A673 (cell line): ENCODE data around the gene SLC9A2. TPM values are rescaled to one million over a fixed set of nuclear protein-coding genes. Genes with fewer than 3 reads are reported as not detected.

Source experiments
- BruUV-seq: library from RNA; stranded (reverse); fragments of 400-500 nt; replicated peaks from 2 replicates; lab custom pipeline; 2021; lab: Mats Ljungman, UMichigan
- CTCF ChIA-PET: fragments of 300-600 bp; sonication (Branson Sonifier 250); formaldehyde crosslinking; loops from one replicate; lab custom pipeline; 2022; ENCODE audit warnings: antibody characterized with exemption; lab: Charles Lee
- POLR2A ChIA-PET: fragments of 300-600 bp; sonication (Branson Sonifier 250); formaldehyde crosslinking; loops from one replicate; lab custom pipeline; 2022; ENCODE audit warnings: antibody characterized with exemption; ENCODE audit not compliant: low non-redundant PET; lab: Charles Lee
- DNase-seq: peaks from one replicate; pipeline ENCODE4 v3.0.0-alpha.2; 2015; ENCODE audit warnings: low spot score
- H3K27ac ChIP-seq: fragments of 200-600 bp; sonication (generic); 2 replicates; pipeline ENCODE4 v1.5.1; 2016; ENCODE audit warnings: mixed run types, low read depth, mild to moderate bottlenecking, mixed read lengths, antibody characterized with exemption, low read length; ENCODE audit not compliant: poor library complexity, severe bottlenecking
- H3K27me3 ChIP-seq: fragments of 200-600 bp; sonication (generic); replicated peaks from 2 replicates; pipeline ENCODE4 v1.6.1; 2017; ENCODE audit warnings: mixed run types, low read depth, mild to moderate bottlenecking, mixed read lengths, antibody characterized with exemption, low read length; ENCODE audit not compliant: insufficient read depth, poor library complexity
- H3K36me3 ChIP-seq: fragments of 200-600 bp; sonication (generic); 2 replicates; pipeline ENCODE4 v1.6.1; 2016; ENCODE audit warnings: mixed run types, mild to moderate bottlenecking, mixed read lengths, antibody characterized with exemption, low read length; ENCODE audit not compliant: insufficient read depth, poor library complexity, severe bottlenecking
- H3K4me1 ChIP-seq: fragments of 200-600 bp; sonication (generic); 2 replicates; pipeline ENCODE4 v1.6.1; 2017; ENCODE audit warnings: mixed run types, mild to moderate bottlenecking, mixed read lengths, antibody characterized with exemption, low read length; ENCODE audit not compliant: insufficient read depth, poor library complexity, severe bottlenecking
- H3K4me3 ChIP-seq: fragments of 200-600 bp; sonication (generic); 2 replicates; pipeline ENCODE4 v1.5.1; 2016; ENCODE audit warnings: low read depth, mixed run types, mild to moderate bottlenecking, mixed read lengths, low read length; ENCODE audit not compliant: poor library complexity, severe bottlenecking
- H3K9me3 ChIP-seq: fragments of 200-600 bp; sonication (generic); 2 replicates; pipeline ENCODE4 v1.6.1; 2016; ENCODE audit warnings: mixed run types, low read depth, mild to moderate bottlenecking, mixed read lengths, antibody characterized with exemption, low read length; ENCODE audit not compliant: poor library complexity, severe bottlenecking
- CTCF ChIP-seq: fragments of 300-800, 200-600 bp; sonication (generic); conservative IDR thresholded peaks from 2 replicates; pipeline ENCODE4 v1.5.1; 2017; ENCODE audit warnings: low read depth, mild to moderate bottlenecking, antibody characterized with exemption, low read length, moderate library complexity, mixed read lengths
- EZH2 ChIP-seq: fragments of 200-600 bp; sonication (generic); IDR thresholded peaks from 2 replicates; pipeline ENCODE4 v1.6.1; 2017; ENCODE audit warnings: borderline replicate concordance, low read depth, mild to moderate bottlenecking, mixed read lengths, antibody characterized with exemption, low read length; ENCODE audit not compliant: poor library complexity, severe bottlenecking
- intact Hi-C: fragments of 100-400 bp; cut with micrococcal nuclease; formaldehyde crosslinking; loops from one replicate; pipeline ENCODE4 v1.10.0; 2022; ENCODE audit not compliant: unreplicated experiment
- total RNA-seq: library from RNA; stranded (reverse); gene quantifications from 2 replicates; pipeline ENCODE4 v1.2.3, GENCODE V29; 2021

The SLC9A2 gene
- total RNA-seq, 1 experiment from 2014 or later, result not detected

GRCh38 chr2:102698369-102699111 lies 79.2 kb downstream of the SLC9A2 start:
- peak; percentile 2 for DNase-seq
- Histone ChIP-seq H3K4me1 (no peaks in the 10 kb centered on the region), H3K27me3 (no peaks in the 10 kb centered on the region), H3K36me3 (no peaks in the 10 kb centered on the region), H3K27ac (no peak overlapping the region), H3K4me3 (no peak overlapping the region), H3K9me3 (no peaks in the 10 kb centered on the region)
- BruUV-seq, result no TSS peak
- ChIA-PET POLR2A (no interaction called here), CTCF (no interaction called here)
- TF ChIP-seq CTCF (no peak), EZH2 (no peak)
- intact Hi-C loops, result no loop called here

GRCh38 chr2:102703305-102703704 lies 84.0 kb downstream of the SLC9A2 start:
- intact Hi-C loops, result loop anchor here (2.0 kb wide), 1 partner anchor 231 kb away; the partner anchor contains the start of gene SLC9A4
- peaks cover 6% of the 10 kb centered on the region for H3K27me3 ChIP-seq
- H3K9me3 ChIP-seq, result no peaks in the 10 kb centered on the region
- no peaks in the 10 kb centered on the region for H3K4me1 ChIP-seq
- DNase-seq, result no peak
- H3K36me3 ChIP-seq, result no peaks in the 10 kb centered on the region
- no peak overlapping the region for H3K4me3 ChIP-seq
- ChIA-PET CTCF (interaction anchor here (0.7 to 1.0 kb wide), 3 partner anchors 10 to 230 kb away, joined by 3 to 5 read pairs (median 3); partner anchors contain the start of gene SLC9A4), POLR2A (no interaction called here)
- no TSS peak for BruUV-seq
- no peak overlapping the region for H3K27ac ChIP-seq
- TF ChIP-seq CTCF (no peak), EZH2 (no peak)

DNA sequence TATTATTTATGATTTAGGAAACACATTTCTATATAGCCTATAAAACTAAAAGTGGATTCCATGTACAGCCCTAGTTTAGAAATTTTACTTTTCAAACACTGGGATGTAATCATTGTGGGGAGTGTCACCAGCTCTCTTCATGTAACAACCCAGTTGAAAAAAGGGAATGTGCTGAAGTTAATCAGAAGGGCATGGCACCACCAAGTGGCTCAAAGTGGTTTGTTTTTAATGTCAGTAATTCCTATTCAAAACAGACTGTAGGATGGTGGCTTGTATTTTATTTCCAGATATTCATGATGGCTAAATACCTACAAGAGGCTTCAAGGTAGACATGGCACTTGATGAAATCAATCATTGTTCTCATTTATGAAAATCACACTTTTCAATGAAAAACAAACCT lies 84.4 kb downstream of the SLC9A2 start:
- peak; percentile 27 for DNase-seq
- no TSS peak for BruUV-seq
- H3K27ac ChIP-seq, result no peak overlapping the region
- ChIA-PET POLR2A (no interaction called here), CTCF (interaction anchor here (0.7 to 1.0 kb wide), 3 partner anchors 10 to 231 kb away, joined by 3 to 5 read pairs (median 3); partner anchors contain the start of gene SLC9A4)
- no peak for TF ChIP-seq EZH2
- TF ChIP-seq CTCF, result peak; percentile 42
- H3K4me3 ChIP-seq, result no peak overlapping the region
- no peaks in the 10 kb centered on the region for H3K4me1 ChIP-seq
- no peaks in the 10 kb centered on the region for H3K36me3 ChIP-seq
- peaks cover 9% of the 10 kb centered on the region for H3K27me3 ChIP-seq
- intact Hi-C loops, result loop anchor here (2.0 kb wide), 1 partner anchor 231 kb away; the partner anchor contains the start of gene SLC9A4
- no peaks in the 10 kb centered on the region for H3K9me3 ChIP-seq
